HepG2 (cell line): Measurements from ENCODE around the gene OSBPL8. TPM values are rescaled to one million over a fixed set of nuclear protein-coding genes. Genes with fewer than 3 reads are reported as not detected.
A peak's percentile ranks its signal among the peaks of the same experiment; 100 is the strongest.

ENCODE experiments used
- HHEX ChIP-seq: IDR thresholded peaks from 2 replicates; pipeline ENCODE4 v1.6.1; 2016; ENCODE audit warnings: control low read depth
- HNF4A ChIP-seq: sonication (generic); formaldehyde crosslinking; IDR thresholded peaks from 2 replicates; pipeline ENCODE4 v1.4.0; 2020; ENCODE audit warnings: missing genetic modification reagents
- KDM3A ChIP-seq: IDR thresholded peaks from 2 replicates; pipeline ENCODE4 v1.6.1; 2018; ENCODE audit warnings: low read depth, missing compliant biosample characterization
- MIER2 ChIP-seq: IDR thresholded peaks from 2 replicates; pipeline ENCODE4 v1.6.1; 2016; ENCODE audit warnings: missing biosample characterization, missing genetic modification reagents
- ONECUT2 ChIP-seq: sonication (generic); formaldehyde crosslinking; IDR thresholded peaks from 2 replicates; pipeline ENCODE4 v1.4.0; 2020; ENCODE audit warnings: missing genetic modification reagents
- SCMH1 ChIP-seq: sonication (generic); formaldehyde crosslinking; IDR thresholded peaks from 2 replicates; pipeline ENCODE4 v1.9.0; 2021; ENCODE audit warnings: missing genetic modification reagents, mild to moderate bottlenecking, borderline replicate concordance
- SNAI1 ChIP-seq: sonication (generic); formaldehyde crosslinking; IDR thresholded peaks from 2 replicates; pipeline ENCODE4 v1.5.0; 2020; ENCODE audit warnings: mild to moderate bottlenecking, missing genetic modification reagents, borderline replicate concordance
- ZNF569 ChIP-seq: sonication (generic); formaldehyde crosslinking; IDR thresholded peaks from 2 replicates; pipeline ENCODE4 v1.5.0; 2020; ENCODE audit warnings: mild to moderate bottlenecking, missing genetic modification reagents, moderate library complexity, borderline replicate concordance
- ZNF788 ChIP-seq: sonication (generic); formaldehyde crosslinking; IDR thresholded peaks from 2 replicates; pipeline ENCODE4 v1.5.0; 2020; ENCODE audit warnings: mild to moderate bottlenecking, missing genetic modification reagents, borderline replicate concordance
- polyA plus RNA-seq, 8 experiments: library from polyadenylated mRNA; depleted of rRNA in 3 of 8; stranded (reverse) in 7 of 8; unstranded in 1 of 8; fragments of >200 nt; fragmentation: Illumina TruSeq in 4 of 8; extraction: Trizol in 4 of 8; gene quantifications; 2 replicates each; pipeline versions ENCODE4 v1.2.1 to v1.2.3, GENCODE V29; 2011 to 2016; ENCODE audit warnings: low read depth in 4 of 8, missing spikeins in 1 of 8, mixed read lengths in 1 of 8; ENCODE audit not compliant: insufficient read depth in 1 of 8
- total RNA-seq, 5 experiments: library from RNA; depleted of rRNA; stranded (reverse); fragments of >200 nt; fragmentation: Illumina TruSeq; extraction: Trizol; gene quantifications; 2 replicates each; pipeline ENCODE4 v1.2.3, GENCODE V29; 2016; ENCODE audit warnings: low read depth in 1 of 5
- TF ChIP-seq, protein P1 (sequence below): sonication (generic); formaldehyde crosslinking; conservative IDR thresholded peaks from 2 replicates; pipeline ENCODE4 v1.4.0; 2020; ENCODE audit warnings: missing genetic modification reagents
- TF ChIP-seq, protein P2 (sequence below): sonication (generic); formaldehyde crosslinking; IDR thresholded peaks from 2 replicates; pipeline ENCODE4 v1.4.0; 2020; ENCODE audit warnings: missing genetic modification reagents
- TF ChIP-seq, protein P3 (sequence below): sonication (generic); formaldehyde crosslinking; IDR thresholded peaks from 2 replicates; pipeline ENCODE4 v1.5.1; 2020; ENCODE audit warnings: mild to moderate bottlenecking, moderate library complexity, missing genetic modification reagents
- TF ChIP-seq, protein P4 (sequence below): sonication (generic); formaldehyde crosslinking; IDR thresholded peaks from 2 replicates; pipeline ENCODE4 v1.4.0; 2020; ENCODE audit warnings: low read depth, missing genetic modification reagents
- TF ChIP-seq, protein P5 (sequence below): fragments of 450-650 bp; IDR thresholded peaks from 2 replicates; pipeline ENCODE4 v1.6.1; 2016

OSBPL8 gene
- total and polyA plus RNA-seq, 2 of the 13 experiments (the other 11 are each of a cell fraction or from before 2014, with no cell fraction given), result 11.0 to 33.9 TPM

DNA sequence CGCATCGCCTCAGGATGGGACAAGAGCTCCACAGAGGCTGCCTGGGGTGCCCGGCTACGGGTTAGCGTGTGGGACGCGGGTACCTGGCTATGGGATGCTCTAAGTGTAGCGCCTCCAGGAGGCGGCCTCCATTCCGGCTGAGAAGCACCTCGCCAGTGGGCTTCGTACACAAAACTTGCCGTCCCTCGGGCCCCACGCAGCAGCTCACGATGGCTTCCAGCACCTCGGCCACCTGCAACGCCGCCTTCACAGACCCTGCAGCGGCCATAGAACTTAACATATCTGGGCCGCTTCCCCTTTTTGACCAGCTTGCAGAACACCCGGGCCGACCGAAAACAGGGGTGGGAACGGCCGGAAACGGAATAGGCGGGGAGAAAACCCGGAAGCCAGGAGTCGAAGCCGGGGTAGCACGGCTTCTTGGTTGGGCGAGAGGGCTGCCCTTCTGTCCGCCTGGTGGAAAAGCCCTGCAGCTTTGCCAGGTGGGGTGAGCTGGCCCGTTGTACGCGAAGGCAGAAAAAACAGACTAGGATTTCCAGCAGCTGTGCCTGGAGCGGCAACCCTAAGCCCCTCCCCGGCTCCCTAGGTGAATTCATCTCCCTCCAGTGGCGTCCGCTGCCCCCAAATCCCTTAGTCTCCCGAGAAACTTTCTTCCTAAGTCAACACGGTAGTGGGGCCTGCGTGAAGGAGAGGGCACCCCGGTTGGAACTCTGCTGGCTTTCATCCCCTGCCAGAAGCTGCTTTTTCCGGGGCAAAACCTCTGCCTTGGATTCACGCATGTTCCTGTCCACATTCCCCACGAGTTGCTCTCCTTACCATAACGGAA lies 211.3 kb downstream of the OSBPL8 start, which contains the start of gene BBS10 (continued):
- TF ChIP-seq, protein P1, sequence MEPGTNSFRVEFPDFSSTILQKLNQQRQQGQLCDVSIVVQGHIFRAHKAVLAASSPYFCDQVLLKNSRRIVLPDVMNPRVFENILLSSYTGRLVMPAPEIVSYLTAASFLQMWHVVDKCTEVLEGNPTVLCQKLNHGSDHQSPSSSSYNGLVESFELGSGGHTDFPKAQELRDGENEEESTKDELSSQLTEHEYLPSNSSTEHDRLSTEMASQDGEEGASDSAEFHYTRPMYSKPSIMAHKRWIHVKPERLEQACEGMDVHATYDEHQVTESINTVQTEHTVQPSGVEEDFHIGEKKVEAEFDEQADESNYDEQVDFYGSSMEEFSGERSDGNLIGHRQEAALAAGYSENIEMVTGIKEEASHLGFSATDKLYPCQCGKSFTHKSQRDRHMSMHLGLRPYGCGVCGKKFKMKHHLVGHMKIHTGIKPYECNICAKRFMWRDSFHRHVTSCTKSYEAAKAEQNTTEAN, result peak; percentile 71; the same call in 1 of the 2 replicates
- TF ChIP-seq KDM3A (CRISPR knock-in tag) (peak; percentile 68), ZNF569 (CRISPR knock-in tag) (no peak), SCMH1 (CRISPR knock-in tag) (no peak), SNAI1 (CRISPR knock-in tag) (no peak; the same call in 1 of the 2 replicates), ZNF788 (CRISPR knock-in tag) (peak; percentile 67; the same call in 1 of the 2 replicates), MIER2 (CRISPR knock-in tag) (no peak), ONECUT2 (no peak), HHEX (no peak), HNF4A (CRISPR knock-in tag) (0 out of 2 replicates have a peak, but pooled peaks have one; percentile 21)
- TF ChIP-seq, protein P2, sequence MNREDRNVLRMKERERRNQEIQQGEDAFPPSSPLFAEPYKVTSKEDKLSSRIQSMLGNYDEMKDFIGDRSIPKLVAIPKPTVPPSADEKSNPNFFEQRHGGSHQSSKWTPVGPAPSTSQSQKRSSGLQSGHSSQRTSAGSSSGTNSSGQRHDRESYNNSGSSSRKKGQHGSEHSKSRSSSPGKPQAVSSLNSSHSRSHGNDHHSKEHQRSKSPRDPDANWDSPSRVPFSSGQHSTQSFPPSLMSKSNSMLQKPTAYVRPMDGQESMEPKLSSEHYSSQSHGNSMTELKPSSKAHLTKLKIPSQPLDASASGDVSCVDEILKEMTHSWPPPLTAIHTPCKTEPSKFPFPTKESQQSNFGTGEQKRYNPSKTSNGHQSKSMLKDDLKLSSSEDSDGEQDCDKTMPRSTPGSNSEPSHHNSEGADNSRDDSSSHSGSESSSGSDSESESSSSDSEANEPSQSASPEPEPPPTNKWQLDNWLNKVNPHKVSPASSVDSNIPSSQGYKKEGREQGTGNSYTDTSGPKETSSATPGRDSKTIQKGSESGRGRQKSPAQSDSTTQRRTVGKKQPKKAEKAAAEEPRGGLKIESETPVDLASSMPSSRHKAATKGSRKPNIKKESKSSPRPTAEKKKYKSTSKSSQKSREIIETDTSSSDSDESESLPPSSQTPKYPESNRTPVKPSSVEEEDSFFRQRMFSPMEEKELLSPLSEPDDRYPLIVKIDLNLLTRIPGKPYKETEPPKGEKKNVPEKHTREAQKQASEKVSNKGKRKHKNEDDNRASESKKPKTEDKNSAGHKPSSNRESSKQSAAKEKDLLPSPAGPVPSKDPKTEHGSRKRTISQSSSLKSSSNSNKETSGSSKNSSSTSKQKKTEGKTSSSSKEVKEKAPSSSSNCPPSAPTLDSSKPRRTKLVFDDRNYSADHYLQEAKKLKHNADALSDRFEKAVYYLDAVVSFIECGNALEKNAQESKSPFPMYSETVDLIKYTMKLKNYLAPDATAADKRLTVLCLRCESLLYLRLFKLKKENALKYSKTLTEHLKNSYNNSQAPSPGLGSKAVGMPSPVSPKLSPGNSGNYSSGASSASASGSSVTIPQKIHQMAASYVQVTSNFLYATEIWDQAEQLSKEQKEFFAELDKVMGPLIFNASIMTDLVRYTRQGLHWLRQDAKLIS (CRISPR knock-in tag), result no peak; the same call in 1 of the 2 replicates
- TF ChIP-seq, protein P3, sequence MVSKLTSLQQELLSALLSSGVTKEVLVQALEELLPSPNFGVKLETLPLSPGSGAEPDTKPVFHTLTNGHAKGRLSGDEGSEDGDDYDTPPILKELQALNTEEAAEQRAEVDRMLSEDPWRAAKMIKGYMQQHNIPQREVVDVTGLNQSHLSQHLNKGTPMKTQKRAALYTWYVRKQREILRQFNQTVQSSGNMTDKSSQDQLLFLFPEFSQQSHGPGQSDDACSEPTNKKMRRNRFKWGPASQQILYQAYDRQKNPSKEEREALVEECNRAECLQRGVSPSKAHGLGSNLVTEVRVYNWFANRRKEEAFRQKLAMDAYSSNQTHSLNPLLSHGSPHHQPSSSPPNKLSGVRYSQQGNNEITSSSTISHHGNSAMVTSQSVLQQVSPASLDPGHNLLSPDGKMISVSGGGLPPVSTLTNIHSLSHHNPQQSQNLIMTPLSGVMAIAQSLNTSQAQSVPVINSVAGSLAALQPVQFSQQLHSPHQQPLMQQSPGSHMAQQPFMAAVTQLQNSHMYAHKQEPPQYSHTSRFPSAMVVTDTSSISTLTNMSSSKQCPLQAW, result peak; percentile 14; the same call in 1 of the 2 replicates
- TF ChIP-seq, protein P4, sequence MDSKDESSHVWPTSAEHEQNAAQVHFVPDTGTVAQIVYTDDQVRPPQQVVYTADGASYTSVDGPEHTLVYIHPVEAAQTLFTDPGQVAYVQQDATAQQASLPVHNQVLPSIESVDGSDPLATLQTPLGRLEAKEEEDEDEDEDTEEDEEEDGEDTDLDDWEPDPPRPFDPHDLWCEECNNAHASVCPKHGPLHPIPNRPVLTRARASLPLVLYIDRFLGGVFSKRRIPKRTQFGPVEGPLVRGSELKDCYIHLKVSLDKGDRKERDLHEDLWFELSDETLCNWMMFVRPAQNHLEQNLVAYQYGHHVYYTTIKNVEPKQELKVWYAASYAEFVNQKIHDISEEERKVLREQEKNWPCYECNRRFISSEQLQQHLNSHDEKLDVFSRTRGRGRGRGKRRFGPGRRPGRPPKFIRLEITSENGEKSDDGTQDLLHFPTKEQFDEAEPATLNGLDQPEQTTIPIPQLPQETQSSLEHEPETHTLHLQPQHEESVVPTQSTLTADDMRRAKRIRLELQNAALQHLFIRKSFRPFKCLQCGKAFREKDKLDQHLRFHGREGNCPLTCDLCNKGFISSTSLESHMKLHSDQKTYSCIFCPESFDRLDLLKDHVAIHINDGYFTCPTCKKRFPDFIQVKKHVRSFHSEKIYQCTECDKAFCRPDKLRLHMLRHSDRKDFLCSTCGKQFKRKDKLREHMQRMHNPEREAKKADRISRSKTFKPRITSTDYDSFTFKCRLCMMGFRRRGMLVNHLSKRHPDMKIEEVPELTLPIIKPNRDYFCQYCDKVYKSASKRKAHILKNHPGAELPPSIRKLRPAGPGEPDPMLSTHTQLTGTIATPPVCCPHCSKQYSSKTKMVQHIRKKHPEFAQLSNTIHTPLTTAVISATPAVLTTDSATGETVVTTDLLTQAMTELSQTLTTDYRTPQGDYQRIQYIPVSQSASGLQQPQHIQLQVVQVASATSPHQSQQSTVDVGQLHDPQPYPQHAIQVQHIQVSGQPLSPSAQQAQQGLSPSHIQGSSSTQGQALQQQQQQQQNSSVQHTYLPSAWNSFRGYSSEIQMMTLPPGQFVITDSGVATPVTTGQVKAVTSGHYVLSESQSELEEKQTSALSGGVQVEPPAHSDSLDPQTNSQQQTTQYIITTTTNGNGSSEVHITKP (CRISPR knock-in tag), result no peak
- TF ChIP-seq, protein P5, sequence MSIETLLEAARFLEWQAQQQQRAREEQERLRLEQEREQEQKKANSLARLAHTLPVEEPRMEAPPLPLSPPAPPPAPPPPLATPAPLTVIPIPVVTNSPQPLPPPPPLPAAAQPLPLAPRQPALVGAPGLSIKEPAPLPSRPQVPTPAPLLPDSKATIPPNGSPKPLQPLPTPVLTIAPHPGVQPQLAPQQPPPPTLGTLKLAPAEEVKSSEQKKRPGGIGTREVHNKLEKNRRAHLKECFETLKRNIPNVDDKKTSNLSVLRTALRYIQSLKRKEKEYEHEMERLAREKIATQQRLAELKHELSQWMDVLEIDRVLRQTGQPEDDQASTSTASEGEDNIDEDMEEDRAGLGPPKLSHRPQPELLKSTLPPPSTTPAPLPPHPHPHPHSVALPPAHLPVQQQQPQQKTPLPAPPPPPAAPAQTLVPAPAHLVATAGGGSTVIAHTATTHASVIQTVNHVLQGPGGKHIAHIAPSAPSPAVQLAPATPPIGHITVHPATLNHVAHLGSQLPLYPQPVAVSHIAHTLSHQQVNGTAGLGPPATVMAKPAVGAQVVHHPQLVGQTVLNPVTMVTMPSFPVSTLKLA, result no peak
